ENCODE results near the gene CHPT1. TPM values are rescaled to one million over a fixed set of nuclear protein-coding genes. Genes with fewer than 3 reads are reported as not detected.

Gene CHPT1
- total and polyA plus RNA-seq, 2 experiments from 2014 or later: 22.2 to 23.0 TPM

DNA sequence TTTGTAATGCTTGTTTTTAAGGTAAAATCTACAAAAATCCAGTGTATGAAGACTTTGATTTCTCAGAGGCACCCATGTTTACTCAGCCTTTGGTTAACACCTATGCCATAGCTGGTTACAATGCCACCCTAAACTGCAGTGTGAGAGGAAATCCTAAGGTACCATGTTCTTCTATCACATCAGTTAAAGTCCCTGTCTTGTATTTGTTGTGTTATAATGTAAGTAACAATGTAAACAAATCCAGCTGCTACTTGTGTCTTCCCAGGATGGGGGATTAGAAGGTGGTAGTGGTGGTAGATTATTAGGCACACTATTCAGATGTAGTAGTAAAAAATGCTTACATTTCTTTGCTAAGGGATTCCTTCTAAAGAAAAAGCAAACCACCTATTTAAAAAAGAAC lies 19.4 kb upstream of the CHPT1 start:
- H3K36me3 Mint-ChIP-seq (ENCODE audit: low read depth): no peaks in the 10 kb centered on the region
- ATAC-seq (no peak), DNase-seq (ENCODE audit: low spot score) (no peak)
- no peaks in the 10 kb centered on the region for H4K20me1 ChIP-seq (replicated peaks; ENCODE audit: insufficient read depth)
- no peaks in the 10 kb centered on the region for H3K9me2 ChIP-seq (ENCODE audit: insufficient read depth)
- no peak overlapping the region for H3K4me3 ChIP-seq
- H3K9me3 Mint-ChIP-seq: no peaks in the 10 kb centered on the region
- no peak overlapping the region for H3K27ac ChIP-seq (ENCODE audit: low read depth)
- H3K27me3 Mint-ChIP-seq (ENCODE audit: insufficient read depth, low read depth, poor library complexity): no peaks in the 10 kb centered on the region
- no peaks in the 10 kb centered on the region for H3K4me1 ChIP-seq (ENCODE audit: insufficient read depth)
- H2AFZ ChIP-seq: no peak overlapping the region
- H3K27me3 ChIP-seq (ENCODE audit: insufficient read depth): no peaks in the 10 kb centered on the region
- no peaks in the 10 kb centered on the region for H3K36me3 ChIP-seq (ENCODE audit: insufficient read depth)
- no peaks in the 10 kb centered on the region for H3K79me2 ChIP-seq (replicated peaks; ENCODE audit: insufficient read depth)
- no peaks in the 10 kb centered on the region for H3K4me1 Mint-ChIP-seq
- H3K4me2 ChIP-seq: no peak overlapping the region
- H3K4me3 Mint-ChIP-seq: no peak overlapping the region
- TF ChIP-seq EZH2phosphoT487 (IDR thresholded peaks at IDR 0.05; ENCODE audit: unreplicated experiment) (no peak), ZNF331 (CRISPR knock-in tag; IDR thresholded peaks at IDR 0.05; ENCODE audit: low read depth) (no peak), EZH2 (IDR thresholded peaks at IDR 0.05; ENCODE audit: low read depth, unreplicated experiment) (no peak), JUNB (IDR thresholded peaks at IDR 0.05; ENCODE audit: unreplicated experiment) (no peak), CREB1 (CRISPR knock-in tag; IDR thresholded peaks at IDR 0.05; ENCODE audit: low read depth) (no peak), STAT1 (IDR thresholded peaks at IDR 0.05; ENCODE audit: unreplicated experiment) (no peak), POLR2AphosphoS5 (IDR thresholded peaks at IDR 0.05; ENCODE audit: low read depth) (no peak), ZNF114 (CRISPR knock-in tag; IDR thresholded peaks at IDR 0.05) (no peak), NANOG (IDR thresholded peaks at IDR 0.05; ENCODE audit: borderline replicate concordance) (no peak)
- TF ChIP-seq, protein P1, sequence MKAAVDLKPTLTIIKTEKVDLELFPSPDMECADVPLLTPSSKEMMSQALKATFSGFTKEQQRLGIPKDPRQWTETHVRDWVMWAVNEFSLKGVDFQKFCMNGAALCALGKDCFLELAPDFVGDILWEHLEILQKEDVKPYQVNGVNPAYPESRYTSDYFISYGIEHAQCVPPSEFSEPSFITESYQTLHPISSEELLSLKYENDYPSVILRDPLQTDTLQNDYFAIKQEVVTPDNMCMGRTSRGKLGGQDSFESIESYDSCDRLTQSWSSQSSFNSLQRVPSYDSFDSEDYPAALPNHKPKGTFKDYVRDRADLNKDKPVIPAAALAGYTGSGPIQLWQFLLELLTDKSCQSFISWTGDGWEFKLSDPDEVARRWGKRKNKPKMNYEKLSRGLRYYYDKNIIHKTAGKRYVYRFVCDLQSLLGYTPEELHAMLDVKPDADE (IDR thresholded peaks at IDR 0.05): no peak
- TF ChIP-seq, protein P2, sequence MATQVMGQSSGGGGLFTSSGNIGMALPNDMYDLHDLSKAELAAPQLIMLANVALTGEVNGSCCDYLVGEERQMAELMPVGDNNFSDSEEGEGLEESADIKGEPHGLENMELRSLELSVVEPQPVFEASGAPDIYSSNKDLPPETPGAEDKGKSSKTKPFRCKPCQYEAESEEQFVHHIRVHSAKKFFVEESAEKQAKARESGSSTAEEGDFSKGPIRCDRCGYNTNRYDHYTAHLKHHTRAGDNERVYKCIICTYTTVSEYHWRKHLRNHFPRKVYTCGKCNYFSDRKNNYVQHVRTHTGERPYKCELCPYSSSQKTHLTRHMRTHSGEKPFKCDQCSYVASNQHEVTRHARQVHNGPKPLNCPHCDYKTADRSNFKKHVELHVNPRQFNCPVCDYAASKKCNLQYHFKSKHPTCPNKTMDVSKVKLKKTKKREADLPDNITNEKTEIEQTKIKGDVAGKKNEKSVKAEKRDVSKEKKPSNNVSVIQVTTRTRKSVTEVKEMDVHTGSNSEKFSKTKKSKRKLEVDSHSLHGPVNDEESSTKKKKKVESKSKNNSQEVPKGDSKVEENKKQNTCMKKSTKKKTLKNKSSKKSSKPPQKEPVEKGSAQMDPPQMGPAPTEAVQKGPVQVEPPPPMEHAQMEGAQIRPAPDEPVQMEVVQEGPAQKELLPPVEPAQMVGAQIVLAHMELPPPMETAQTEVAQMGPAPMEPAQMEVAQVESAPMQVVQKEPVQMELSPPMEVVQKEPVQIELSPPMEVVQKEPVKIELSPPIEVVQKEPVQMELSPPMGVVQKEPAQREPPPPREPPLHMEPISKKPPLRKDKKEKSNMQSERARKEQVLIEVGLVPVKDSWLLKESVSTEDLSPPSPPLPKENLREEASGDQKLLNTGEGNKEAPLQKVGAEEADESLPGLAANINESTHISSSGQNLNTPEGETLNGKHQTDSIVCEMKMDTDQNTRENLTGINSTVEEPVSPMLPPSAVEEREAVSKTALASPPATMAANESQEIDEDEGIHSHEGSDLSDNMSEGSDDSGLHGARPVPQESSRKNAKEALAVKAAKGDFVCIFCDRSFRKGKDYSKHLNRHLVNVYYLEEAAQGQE (IDR thresholded peaks at IDR 0.05; ENCODE audit: unreplicated experiment): no peak
- TF ChIP-seq, protein P3, sequence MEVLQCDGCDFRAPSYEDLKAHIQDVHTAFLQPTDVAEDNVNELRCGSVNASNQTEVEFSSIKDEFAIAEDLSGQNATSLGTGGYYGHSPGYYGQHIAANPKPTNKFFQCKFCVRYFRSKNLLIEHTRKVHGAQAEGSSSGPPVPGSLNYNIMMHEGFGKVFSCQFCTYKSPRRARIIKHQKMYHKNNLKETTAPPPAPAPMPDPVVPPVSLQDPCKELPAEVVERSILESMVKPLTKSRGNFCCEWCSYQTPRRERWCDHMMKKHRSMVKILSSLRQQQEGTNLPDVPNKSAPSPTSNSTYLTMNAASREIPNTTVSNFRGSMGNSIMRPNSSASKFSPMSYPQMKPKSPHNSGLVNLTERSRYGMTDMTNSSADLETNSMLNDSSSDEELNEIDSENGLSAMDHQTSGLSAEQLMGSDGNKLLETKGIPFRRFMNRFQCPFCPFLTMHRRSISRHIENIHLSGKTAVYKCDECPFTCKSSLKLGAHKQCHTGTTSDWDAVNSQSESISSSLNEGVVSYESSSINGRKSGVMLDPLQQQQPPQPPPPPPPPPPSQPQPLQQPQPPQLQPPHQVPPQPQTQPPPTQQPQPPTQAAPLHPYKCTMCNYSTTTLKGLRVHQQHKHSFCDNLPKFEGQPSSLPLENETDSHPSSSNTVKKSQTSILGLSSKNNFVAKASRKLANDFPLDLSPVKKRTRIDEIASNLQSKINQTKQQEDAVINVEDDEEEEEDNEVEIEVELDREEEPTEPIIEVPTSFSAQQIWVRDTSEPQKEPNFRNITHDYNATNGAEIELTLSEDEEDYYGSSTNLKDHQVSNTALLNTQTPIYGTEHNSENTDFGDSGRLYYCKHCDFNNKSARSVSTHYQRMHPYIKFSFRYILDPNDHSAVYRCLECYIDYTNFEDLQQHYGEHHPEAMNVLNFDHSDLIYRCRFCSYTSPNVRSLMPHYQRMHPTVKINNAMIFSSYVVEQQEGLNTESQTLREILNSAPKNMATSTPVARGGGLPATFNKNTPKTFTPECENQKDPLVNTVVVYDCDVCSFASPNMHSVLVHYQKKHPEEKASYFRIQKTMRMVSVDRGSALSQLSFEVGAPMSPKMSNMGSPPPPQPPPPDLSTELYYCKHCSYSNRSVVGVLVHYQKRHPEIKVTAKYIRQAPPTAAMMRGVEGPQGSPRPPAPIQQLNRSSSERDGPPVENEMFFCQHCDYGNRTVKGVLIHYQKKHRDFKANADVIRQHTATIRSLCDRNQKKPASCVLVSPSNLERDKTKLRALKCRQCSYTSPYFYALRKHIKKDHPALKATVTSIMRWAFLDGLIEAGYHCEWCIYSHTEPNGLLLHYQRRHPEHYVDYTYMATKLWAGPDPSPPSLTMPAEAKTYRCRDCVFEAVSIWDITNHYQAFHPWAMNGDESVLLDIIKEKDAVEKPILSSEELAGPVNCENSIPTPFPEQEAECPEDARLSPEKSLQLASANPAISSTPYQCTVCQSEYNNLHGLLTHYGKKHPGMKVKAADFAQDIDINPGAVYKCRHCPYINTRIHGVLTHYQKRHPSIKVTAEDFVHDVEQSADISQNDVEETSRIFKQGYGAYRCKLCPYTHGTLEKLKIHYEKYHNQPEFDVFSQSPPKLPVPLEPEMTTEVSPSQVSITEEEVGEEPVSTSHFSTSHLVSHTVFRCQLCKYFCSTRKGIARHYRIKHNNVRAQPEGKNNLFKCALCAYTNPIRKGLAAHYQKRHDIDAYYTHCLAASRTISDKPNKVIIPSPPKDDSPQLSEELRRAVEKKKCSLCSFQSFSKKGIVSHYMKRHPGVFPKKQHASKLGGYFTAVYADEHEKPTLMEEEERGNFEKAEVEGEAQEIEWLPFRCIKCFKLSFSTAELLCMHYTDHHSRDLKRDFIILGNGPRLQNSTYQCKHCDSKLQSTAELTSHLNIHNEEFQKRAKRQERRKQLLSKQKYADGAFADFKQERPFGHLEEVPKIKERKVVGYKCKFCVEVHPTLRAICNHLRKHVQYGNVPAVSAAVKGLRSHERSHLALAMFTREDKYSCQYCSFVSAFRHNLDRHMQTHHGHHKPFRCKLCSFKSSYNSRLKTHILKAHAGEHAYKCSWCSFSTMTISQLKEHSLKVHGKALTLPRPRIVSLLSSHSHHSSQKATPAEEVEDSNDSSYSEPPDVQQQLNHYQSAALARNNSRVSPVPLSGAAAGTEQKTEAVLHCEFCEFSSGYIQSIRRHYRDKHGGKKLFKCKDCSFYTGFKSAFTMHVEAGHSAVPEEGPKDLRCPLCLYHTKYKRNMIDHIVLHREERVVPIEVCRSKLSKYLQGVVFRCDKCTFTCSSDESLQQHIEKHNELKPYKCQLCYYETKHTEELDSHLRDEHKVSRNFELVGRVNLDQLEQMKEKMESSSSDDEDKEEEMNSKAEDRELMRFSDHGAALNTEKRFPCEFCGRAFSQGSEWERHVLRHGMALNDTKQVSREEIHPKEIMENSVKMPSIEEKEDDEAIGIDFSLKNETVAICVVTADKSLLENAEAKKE (CRISPR knock-in tag; IDR thresholded peaks at IDR 0.05): no peak
- TF ChIP-seq, protein P4, sequence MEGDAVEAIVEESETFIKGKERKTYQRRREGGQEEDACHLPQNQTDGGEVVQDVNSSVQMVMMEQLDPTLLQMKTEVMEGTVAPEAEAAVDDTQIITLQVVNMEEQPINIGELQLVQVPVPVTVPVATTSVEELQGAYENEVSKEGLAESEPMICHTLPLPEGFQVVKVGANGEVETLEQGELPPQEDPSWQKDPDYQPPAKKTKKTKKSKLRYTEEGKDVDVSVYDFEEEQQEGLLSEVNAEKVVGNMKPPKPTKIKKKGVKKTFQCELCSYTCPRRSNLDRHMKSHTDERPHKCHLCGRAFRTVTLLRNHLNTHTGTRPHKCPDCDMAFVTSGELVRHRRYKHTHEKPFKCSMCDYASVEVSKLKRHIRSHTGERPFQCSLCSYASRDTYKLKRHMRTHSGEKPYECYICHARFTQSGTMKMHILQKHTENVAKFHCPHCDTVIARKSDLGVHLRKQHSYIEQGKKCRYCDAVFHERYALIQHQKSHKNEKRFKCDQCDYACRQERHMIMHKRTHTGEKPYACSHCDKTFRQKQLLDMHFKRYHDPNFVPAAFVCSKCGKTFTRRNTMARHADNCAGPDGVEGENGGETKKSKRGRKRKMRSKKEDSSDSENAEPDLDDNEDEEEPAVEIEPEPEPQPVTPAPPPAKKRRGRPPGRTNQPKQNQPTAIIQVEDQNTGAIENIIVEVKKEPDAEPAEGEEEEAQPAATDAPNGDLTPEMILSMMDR (conservative IDR thresholded peaks at IDR 0.05; ENCODE audit: low read depth in 2 of 2): no peak
- H3K27ac Mint-ChIP-seq: no peak overlapping the region
- H3F3A ChIP-seq (replicated peaks; ENCODE audit: low read depth): no peaks in the 10 kb centered on the region
